HEK293 (cell line): ENCODE data around the gene NDUFV1.
A peak's percentile ranks its signal among the peaks of the same experiment; 100 is the strongest.

Experiments used
- CTCF ChIA-PET: fragments of 350-600 bp; formaldehyde crosslinking; extraction: SDS; loops from one replicate; lab custom pipeline; 2021; ENCODE audit warnings: antibody characterized with exemption; lab: Yijun Ruan, JAX
- POLR2A ChIA-PET: fragments of 300-600 bp; formaldehyde crosslinking; extraction: SDS; loops from one replicate; lab custom pipeline; 2020; ENCODE audit warnings: antibody characterized with exemption, inconsistent platforms; lab: Yijun Ruan, JAX
- H3K27ac ChIP-seq: fragments of 200-500 bp; sonication (Bioruptor generic); 2 replicates; pipeline ENCODE4 v1.5.1; 2014; ENCODE audit warnings: low read depth, low read length, control low read depth, inconsistent platforms; ENCODE audit errors: extremely low read depth
- H3K36me3 ChIP-seq, 2 experiments: fragments of 200-500 bp in 1 of 2; sonication (Bioruptor generic) in 1 of 2; 1 replicate in 1 of 2; 2 replicates in 1 of 2; pipeline ENCODE4 v1.5.1; 2014 to 2017; ENCODE audit warnings: inconsistent platforms in 2 of 2, low read length in 2 of 2; ENCODE audit not compliant: control insufficient read depth in 2 of 2, insufficient read depth in 1 of 2
- H3K4me1 ChIP-seq: fragments of 200-500 bp; sonication (Bioruptor generic); 2 replicates; pipeline ENCODE4 v1.5.1; 2014; ENCODE audit warnings: mild to moderate bottlenecking, low read length, inconsistent platforms; ENCODE audit not compliant: control insufficient read depth, insufficient read depth
- H3K4me3 ChIP-seq: 2 replicates; pipeline ENCODE4 v1.5.1; 2011; ENCODE audit warnings: low read depth, mild to moderate bottlenecking, control low read depth, low read length, moderate library complexity
- H3K9me3 ChIP-seq: fragments of 200-500 bp; sonication (Bioruptor generic); 2 replicates; pipeline ENCODE4 v1.5.1; 2014; ENCODE audit warnings: low read depth, low read length, inconsistent platforms; ENCODE audit not compliant: control insufficient read depth, insufficient read depth
- EGR2 ChIP-seq: fragments of 450-650 bp; formaldehyde crosslinking; IDR thresholded peaks from 2 replicates; pipeline ENCODE4 v1.5.1; 2016; ENCODE audit warnings: low read depth, missing biosample characterization, missing genetic modification characterization
- GLIS1 ChIP-seq: fragments of 450-650 bp; formaldehyde crosslinking; IDR thresholded peaks from 2 replicates; pipeline ENCODE4 v1.5.1; 2016; ENCODE audit warnings: missing biosample characterization, missing genetic modification characterization
- ZFP3 ChIP-seq: fragments of 450-650 bp; formaldehyde crosslinking; IDR thresholded peaks from 2 replicates; pipeline ENCODE4 v1.5.1; 2016; ENCODE audit warnings: low read depth, missing biosample characterization, missing genetic modification characterization
- ZNF121 ChIP-seq: fragments of 450-650 bp; formaldehyde crosslinking; IDR thresholded peaks from 2 replicates; pipeline ENCODE4 v1.5.1; 2016; ENCODE audit warnings: missing biosample characterization, missing genetic modification characterization
- ZNF157 ChIP-seq: fragments of 450-650 bp; formaldehyde crosslinking; IDR thresholded peaks from 2 replicates; pipeline ENCODE4 v1.5.1; 2016; ENCODE audit warnings: missing biosample characterization, missing genetic modification characterization
- ZNF169 ChIP-seq: fragments of 450-650 bp; formaldehyde crosslinking; IDR thresholded peaks from 2 replicates; pipeline ENCODE4 v1.5.1; 2016; ENCODE audit warnings: missing biosample characterization, missing genetic modification characterization
- ZNF2 ChIP-seq: fragments of 450-650 bp; formaldehyde crosslinking; IDR thresholded peaks from 2 replicates; pipeline ENCODE4 v1.5.1; 2016; ENCODE audit warnings: missing biosample characterization, missing genetic modification characterization
- ZNF221 ChIP-seq: fragments of 450-650 bp; formaldehyde crosslinking; IDR thresholded peaks from 2 replicates; pipeline ENCODE4 v1.5.1; 2017; ENCODE audit warnings: missing biosample characterization, missing genetic modification characterization, borderline replicate concordance
- ZNF37A ChIP-seq: fragments of 450-650 bp; IDR thresholded peaks from 2 replicates; pipeline ENCODE4 v1.5.1; 2018; ENCODE audit warnings: missing biosample characterization, missing genetic modification characterization
- ZNF518A ChIP-seq: fragments of 450-650 bp; formaldehyde crosslinking; conservative IDR thresholded peaks from 2 replicates; pipeline ENCODE4 v1.5.1; 2016; ENCODE audit warnings: low read depth, missing biosample characterization, missing genetic modification characterization
- ZNF549 ChIP-seq: fragments of 450-650 bp; IDR thresholded peaks from 2 replicates; pipeline ENCODE4 v1.5.1; 2018; ENCODE audit warnings: missing biosample characterization, missing genetic modification characterization, mild to moderate bottlenecking, inconsistent platforms, moderate library complexity
- ZNF555 ChIP-seq: fragments of 450-650 bp; formaldehyde crosslinking; conservative IDR thresholded peaks from 2 replicates; pipeline ENCODE4 v1.5.1; 2017; ENCODE audit warnings: missing biosample characterization, mild to moderate bottlenecking, missing genetic modification characterization, inconsistent platforms
- ZNF585B ChIP-seq: fragments of 450-650 bp; formaldehyde crosslinking; IDR thresholded peaks from 2 replicates; pipeline ENCODE4 v1.5.1; 2016; ENCODE audit warnings: missing biosample characterization, missing genetic modification characterization
- ZNF600 ChIP-seq: fragments of 450-650 bp; formaldehyde crosslinking; IDR thresholded peaks from 2 replicates; pipeline ENCODE4 v1.5.1; 2016; ENCODE audit warnings: missing biosample characterization, missing genetic modification characterization
- ZNF654 ChIP-seq: fragments of 450-650 bp; formaldehyde crosslinking; IDR thresholded peaks from 2 replicates; pipeline ENCODE4 v1.5.1; 2016; ENCODE audit warnings: low read depth, missing biosample characterization, missing genetic modification characterization
- ZSCAN30 ChIP-seq: fragments of 450-650 bp; IDR thresholded peaks from 2 replicates; pipeline ENCODE4 v1.5.1; 2018; ENCODE audit warnings: missing biosample characterization, mild to moderate bottlenecking, missing genetic modification characterization, moderate library complexity
- TF ChIP-seq, protein P1 (sequence below): fragments of 450-650 bp; IDR thresholded peaks from 2 replicates; pipeline ENCODE4 v1.5.1; 2018; ENCODE audit warnings: missing biosample characterization, missing genetic modification characterization
- TF ChIP-seq, protein P2 (sequence below): fragments of 450-650 bp; formaldehyde crosslinking; IDR thresholded peaks from 2 replicates; pipeline ENCODE4 v1.5.1; 2016; ENCODE audit warnings: missing biosample characterization, missing genetic modification characterization, low read depth

NDUFV1 gene

DNA sequence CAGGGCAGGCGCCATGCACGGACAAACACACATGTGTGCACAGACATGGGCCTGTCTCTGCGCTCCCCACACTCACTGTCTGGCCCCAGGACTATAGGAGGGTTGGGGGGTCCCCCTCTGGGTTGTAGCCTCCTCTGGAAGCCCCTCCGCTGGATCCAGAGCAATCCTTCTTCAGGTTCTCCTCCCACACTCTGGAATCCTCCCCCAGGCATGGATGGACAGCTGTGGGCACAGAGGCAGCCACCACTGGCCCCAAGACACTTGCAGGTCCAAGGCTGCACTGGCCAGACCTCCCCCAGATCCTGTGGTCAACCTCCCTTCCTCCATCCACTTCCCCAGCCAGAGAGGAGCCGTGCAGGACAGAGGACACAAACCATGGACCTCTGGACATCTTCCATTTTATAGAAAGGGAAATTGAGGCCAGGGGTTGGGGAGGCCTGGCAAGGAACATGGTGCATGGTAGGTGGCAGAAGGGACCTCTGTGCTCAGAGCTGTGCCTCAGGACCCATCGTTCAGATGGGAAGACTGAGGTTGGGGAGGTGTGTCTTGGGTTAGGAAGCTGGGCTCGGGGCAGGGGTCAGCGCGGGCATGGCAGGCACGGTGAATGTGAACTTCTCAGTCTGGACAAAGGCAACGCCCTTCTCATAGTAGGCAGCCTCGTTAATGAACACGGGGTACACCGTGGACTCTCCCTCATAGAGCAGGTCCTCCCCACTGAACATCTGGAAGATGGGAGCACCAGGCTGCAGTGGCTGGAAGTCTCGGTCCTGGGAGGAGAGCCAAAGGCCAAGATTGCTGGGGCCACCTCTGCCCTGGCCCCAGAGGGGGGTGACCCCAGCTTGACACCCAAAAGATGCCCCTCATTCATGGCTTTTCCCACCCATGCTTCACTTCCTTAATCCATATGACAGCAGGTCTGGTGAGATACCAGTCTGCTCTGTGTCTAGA lies 35.7 kb downstream of the NDUFV1 start:
- Histone ChIP-seq H3K9me3 (no peaks in the 10 kb centered on the region), H3K4me1 (no peaks in the 10 kb centered on the region), H3K36me3 (no peaks in the 10 kb centered on the region), H3K4me3 (no peak overlapping the region), H3K27ac (no peak overlapping the region)
- TF ChIP-seq, protein P1, sequence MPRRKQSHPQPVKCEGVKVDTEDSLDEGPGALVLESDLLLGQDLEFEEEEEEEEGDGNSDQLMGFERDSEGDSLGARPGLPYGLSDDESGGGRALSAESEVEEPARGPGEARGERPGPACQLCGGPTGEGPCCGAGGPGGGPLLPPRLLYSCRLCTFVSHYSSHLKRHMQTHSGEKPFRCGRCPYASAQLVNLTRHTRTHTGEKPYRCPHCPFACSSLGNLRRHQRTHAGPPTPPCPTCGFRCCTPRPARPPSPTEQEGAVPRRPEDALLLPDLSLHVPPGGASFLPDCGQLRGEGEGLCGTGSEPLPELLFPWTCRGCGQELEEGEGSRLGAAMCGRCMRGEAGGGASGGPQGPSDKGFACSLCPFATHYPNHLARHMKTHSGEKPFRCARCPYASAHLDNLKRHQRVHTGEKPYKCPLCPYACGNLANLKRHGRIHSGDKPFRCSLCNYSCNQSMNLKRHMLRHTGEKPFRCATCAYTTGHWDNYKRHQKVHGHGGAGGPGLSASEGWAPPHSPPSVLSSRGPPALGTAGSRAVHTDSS, result no peak
- TF ChIP-seq ZFP3 (tag by site-specific recombination), result no peak
- ChIA-PET POLR2A (no interaction called here), CTCF (interaction anchor here (0.7 to 1.8 kb wide), 3 partner anchors 10 to 282 kb away, joined by 4 to 6 read pairs (median 5); no protein-coding TSS in a partner anchor)

GRCh38 chr11:67644042-67644441 lies 37.3 kb downstream of the NDUFV1 start:
- ChIA-PET CTCF (interaction anchor here (0.8 to 1.8 kb wide), 4 partner anchors 8 to 30 kb away, joined by 3 to 6 read pairs (median 4); no protein-coding TSS in a partner anchor), POLR2A (no interaction called here)
- Histone ChIP-seq H3K4me1 (no peaks in the 10 kb centered on the region), H3K36me3 (no peaks in the 10 kb centered on the region), H3K27ac (no peak overlapping the region), H3K9me3 (no peaks in the 10 kb centered on the region), H3K4me3 (no peak overlapping the region)
- TF ChIP-seq ZNF654 (tag by site-specific recombination) (peak; percentile 34; the same call in 1 of the 2 replicates), ZNF2 (tag by site-specific recombination) (peak; percentile 94), ZNF37A (tag by site-specific recombination) (no peak)

DNA sequence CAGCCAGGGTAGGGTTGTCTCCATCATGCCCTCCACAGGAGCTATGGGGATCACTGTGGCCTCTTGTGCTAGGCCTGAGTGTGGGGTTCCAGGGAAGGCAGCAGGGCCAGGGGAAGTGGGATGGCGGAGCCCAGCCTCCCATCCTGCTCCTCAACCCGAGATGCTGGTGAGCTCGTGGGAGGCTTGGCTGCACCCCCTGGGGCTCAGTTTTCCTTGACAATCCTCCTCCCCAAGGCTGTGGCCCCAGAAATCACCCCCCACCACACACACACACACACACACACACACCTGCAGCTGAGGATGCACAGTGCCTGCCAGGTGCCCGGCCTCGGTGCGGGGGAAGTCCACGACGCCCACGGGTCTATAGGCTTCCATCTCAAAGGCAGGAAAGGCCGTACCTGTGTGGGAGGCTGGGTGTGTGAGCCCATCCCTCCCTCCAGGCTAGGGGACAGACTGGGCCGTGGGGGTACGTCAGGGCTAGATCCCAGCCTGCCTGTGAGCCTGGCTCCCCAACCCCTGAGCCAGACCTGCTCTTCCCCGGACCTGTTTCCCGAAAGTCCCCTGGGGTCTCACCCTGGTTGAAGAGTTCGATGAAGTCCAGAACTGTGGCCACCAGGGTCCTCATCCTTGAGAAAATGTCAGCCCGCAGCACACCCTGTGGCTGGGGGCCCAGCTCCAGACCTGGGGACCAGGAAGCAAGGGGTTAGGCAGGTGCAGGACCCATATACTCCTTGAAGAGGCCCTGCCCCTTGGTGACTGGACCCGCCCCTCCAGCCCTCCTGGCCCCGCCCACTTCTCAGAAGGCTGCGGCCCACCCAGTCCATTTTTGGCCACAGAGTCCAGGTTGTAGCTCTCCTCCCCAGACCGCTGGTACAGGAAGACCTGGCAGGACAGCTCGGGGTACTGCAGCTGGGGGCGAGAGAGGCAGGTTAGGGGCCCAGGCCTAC lies 38.0 kb downstream of the NDUFV1 start:
- no peaks in the 10 kb centered on the region for H3K36me3 ChIP-seq
- no peaks in the 10 kb centered on the region for H3K9me3 ChIP-seq
- POLR2A ChIA-PET, result interaction anchor here (0.7 kb wide), 1 partner anchor 15 kb away, joined by 3 read pairs; the partner anchor contains the start of gene NUDT8
- no peaks in the 10 kb centered on the region for H3K4me1 ChIP-seq
- H3K27ac ChIP-seq, result no peak overlapping the region
- no peak overlapping the region for H3K4me3 ChIP-seq
- CTCF ChIA-PET, result interaction anchor here (0.6 to 1.2 kb wide), 5 partner anchors 8 to 711 kb away, joined by 3 to 4 read pairs (median 3); no protein-coding TSS in a partner anchor
- no peak for TF ChIP-seq ZNF549 (tag by site-specific recombination)
- TF ChIP-seq, protein P2, sequence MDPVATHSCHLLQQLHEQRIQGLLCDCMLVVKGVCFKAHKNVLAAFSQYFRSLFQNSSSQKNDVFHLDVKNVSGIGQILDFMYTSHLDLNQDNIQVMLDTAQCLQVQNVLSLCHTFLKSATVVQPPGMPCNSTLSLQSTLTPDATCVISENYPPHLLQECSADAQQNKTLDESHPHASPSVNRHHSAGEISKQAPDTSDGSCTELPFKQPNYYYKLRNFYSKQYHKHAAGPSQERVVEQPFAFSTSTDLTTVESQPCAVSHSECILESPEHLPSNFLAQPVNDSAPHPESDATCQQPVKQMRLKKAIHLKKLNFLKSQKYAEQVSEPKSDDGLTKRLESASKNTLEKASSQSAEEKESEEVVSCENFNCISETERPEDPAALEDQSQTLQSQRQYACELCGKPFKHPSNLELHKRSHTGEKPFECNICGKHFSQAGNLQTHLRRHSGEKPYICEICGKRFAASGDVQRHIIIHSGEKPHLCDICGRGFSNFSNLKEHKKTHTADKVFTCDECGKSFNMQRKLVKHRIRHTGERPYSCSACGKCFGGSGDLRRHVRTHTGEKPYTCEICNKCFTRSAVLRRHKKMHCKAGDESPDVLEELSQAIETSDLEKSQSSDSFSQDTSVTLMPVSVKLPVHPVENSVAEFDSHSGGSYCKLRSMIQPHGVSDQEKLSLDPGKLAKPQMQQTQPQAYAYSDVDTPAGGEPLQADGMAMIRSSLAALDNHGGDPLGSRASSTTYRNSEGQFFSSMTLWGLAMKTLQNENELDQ (tag by site-specific recombination), result no peak
- no peak for TF ChIP-seq ZNF37A (tag by site-specific recombination)
- no peak for TF ChIP-seq ZNF157 (tag by site-specific recombination)
- no peak for TF ChIP-seq ZNF121 (tag by site-specific recombination)
- TF ChIP-seq ZNF600 (tag by site-specific recombination), result no peak
- TF ChIP-seq ZNF585B (tag by site-specific recombination), result no peak
- TF ChIP-seq ZNF221 (tag by site-specific recombination), result no peak
- TF ChIP-seq EGR2 (tag by site-specific recombination), result peak; percentile 84
- TF ChIP-seq GLIS1 (tag by site-specific recombination), result peak; percentile 20; the same call in 1 of the 2 replicates
- no peak for TF ChIP-seq ZNF555
- no peak for TF ChIP-seq ZSCAN30 (tag by site-specific recombination)
- no peak for TF ChIP-seq ZNF518A (tag by site-specific recombination)
- no peak for TF ChIP-seq ZNF169 (tag by site-specific recombination)
